8988T (cell line): ENCODE results near the gene DCAF6.

Experiments used
- DNase-seq: peaks from one replicate; pipeline ENCODE4 v3.0.0; 2011

Gene DCAF6

DNA sequence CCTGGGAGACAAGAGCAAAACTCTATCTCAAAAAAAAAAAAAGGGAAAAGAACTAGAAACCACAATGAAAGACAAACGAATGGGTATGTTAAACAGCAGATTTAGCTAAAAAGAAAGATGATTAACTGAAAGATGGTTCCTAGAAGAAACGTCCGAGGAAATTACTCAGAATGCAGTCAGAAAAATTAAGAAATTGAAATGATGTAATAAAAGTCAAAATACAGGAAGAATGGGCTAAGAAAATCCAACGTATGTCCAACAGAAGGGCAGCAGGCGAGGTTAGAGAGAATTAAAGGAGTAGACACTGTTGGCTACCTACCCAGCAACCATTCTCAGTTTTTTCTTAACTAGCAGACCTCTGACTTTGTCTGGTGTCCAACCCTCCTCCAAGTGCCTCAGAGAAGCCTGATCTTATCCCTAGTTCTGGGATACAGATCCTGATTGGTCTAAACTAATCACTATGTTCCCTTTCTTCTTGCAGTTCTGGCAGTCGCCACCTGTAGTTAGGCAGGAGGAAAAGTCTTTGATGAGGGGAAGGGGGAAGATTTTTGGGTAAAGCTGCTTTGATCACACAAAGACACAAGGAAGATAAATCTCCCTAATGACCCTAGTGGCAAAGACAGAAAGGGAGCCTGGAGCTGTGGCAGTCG, 174.5 kb downstream of the DCAF6 start:
- no peak for DNase-seq

DNA sequence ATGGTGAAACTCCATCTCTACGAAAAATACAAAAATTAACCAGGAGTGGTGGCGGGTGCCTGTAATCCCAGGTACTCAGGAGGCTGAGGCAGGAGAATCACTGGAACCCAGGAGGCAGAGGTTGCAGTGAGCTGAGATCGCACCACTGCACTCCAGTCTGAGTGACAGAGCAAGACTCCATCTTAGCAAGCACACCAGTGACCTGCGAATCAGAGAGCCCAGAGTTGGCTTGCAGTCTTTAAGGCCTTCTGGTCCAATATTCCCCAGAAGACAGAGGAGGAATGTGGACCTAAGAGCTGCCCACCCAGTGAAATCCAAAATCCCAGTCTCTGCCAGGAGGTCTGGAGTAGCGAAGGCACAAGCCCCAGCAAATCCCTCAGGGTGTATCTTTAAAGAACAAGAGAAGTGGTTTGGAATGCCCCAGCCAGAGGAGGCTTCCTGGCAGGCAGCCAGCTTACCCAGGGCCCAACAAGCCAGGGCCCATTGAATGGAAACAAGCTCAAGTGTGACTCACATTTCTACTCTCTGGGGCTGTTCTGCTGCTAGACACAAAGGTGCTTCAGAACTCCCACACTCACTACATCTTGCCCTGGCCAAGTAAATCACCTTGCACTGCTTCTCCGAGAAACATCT, 176.3 kb downstream of the DCAF6 start:
- no peak for DNase-seq

DNA sequence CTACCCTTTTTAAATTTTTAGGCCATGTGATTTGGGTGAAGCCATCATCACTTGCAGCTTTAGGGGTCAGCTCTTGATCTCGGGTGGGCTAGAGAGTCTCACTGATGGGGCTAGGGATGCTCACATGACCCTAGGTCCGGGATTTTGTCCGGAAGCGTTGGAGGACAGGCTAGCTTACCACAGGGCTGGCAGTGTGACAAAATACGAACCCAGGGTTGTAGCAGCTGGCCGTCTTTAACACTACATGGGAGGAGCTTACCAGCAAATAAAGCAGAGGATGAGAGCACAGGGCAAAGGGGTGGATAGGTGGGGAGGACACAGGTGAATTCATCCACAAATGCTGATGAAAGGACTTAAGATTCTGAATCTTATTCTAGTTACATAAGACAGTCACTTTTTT, 178.4 kb downstream of the DCAF6 start:
- DNase-seq: no peak

DNA sequence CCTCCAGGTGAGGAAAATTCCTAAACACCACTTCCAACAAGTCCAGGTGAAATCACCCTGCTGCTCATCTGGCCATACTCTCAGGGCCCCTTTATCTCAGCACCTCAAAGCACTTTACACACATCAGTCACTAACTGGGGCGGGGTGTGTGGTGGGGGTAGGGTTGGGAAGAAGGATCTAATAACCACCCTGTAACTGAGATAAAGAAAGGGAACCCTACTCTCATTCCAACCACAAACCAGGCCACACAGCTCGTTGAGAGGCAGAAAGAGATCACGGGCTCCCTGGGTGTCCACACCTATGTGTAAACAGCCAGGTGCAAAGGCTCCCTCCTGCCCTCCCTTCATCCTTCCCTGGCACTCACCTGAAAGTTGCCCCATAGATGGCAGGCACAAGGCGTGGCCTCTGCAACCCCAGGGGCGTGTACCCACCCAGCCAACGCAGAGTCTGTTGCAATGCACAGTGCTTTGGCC, 179.9 kb downstream of the DCAF6 start:
- no peak for DNase-seq

DNA sequence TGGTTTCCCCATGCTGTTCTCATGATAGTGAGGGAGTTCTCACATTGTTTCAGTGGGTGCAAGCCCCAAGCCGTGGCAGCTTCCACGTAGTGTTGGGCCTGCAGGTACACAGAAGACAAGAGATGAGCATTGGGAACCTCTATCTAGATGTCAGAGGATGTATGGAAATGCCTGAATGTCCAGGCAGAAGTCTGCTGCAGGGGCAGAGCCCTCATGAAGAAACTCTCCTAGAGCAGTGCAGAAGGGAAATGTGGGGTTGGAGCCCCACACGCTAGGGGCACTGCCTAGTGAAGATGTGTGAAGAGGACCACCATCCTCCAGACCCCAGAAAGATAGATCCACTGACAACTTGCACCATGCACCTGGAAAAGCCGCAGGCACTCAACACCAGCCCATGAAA, 183.3 kb downstream of the DCAF6 start:
- DNase-seq: no peak

DNA sequence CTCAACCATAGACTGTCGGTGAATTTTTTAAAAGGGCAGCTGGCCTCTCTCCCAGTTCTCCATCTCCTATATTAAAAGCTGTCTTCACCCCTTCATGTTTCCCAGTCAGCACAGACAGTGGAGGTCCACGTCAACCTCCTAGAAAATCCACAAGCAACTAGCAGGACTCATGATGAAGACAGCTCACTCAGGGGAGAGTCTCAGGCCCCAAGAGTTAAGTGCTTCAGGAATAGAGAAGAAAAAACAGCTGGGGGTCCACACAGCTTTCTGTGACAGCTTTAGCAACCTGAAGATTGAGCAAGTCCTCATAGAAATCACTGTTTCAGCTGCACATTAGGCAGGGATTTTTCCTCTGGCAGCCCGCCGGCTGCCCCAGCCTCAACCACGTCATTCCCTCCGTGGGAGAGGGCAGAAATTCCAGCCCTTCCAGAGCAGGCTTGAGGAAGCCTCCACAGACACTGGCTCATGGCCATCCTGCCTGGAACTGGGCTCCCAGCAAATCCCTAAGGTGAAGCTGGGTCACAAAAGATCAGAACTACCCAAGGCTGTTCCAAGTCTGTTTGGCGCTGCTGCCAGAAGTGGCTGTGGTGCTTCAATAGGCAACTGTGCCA, 185.0 kb downstream of the DCAF6 start:
- no peak for DNase-seq

DNA sequence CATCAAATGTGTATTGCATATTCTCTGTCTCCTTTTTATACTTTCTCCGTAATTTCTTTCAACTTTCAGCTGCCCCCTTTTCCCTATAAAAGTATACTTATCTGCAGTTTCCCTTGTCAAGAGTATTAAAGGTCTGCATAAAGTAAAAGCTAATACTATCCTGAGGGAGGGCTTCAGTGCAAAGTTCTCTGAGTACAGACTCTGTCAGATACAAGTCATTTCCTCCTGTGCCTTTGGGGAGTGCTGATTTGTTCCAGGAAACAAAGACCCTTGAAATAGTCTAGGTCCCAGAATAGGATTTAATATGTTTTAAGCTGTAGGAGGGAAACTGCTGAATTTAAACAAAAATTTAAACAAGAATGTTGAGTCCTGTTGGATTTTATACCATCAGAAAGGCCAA, 188.6 kb downstream of the DCAF6 start:
- DNase-seq: no peak
